HepG2 (cell line): Measurements from ENCODE around the gene MEX3A. TPM values are rescaled to one million over a fixed set of nuclear protein-coding genes. Genes with fewer than 3 reads are reported as not detected.

Source experiments
- HDAC6 ChIP-seq: fragments of 200-600 bp; sonication (generic); IDR thresholded peaks from 2 replicates; pipeline ENCODE4 v1.7.0; 2017; ENCODE audit warnings: mild to moderate bottlenecking, antibody characterized with exemption, low read length, low read depth
- HMGXB4 ChIP-seq, 2 experiments: sonication (generic) in 1 of 2; formaldehyde crosslinking in 1 of 2; IDR thresholded peaks; 2 replicates each; pipeline versions ENCODE4 v1.4.0 to v1.6.1; 2018 to 2020; ENCODE audit warnings: missing genetic modification reagents in 2 of 2, borderline replicate concordance in 1 of 2, low read depth in 1 of 2, mild to moderate bottlenecking in 1 of 2, missing biosample characterization in 1 of 2
- HOXA3 ChIP-seq: sonication (generic); formaldehyde crosslinking; IDR thresholded peaks from 2 replicates; pipeline ENCODE4 v1.5.0; 2020; ENCODE audit warnings: missing genetic modification reagents
- MAFF ChIP-seq: IDR thresholded peaks from 2 replicates; pipeline ENCODE4 v1.6.1; 2011; ENCODE audit warnings: low read depth, low read length, improper control_type of control experiment
- MXD4 ChIP-seq: IDR thresholded peaks from 2 replicates; pipeline ENCODE4 v1.6.1; 2016; ENCODE audit warnings: mild to moderate bottlenecking, missing biosample characterization, missing genetic modification reagents
- TCF7L2 ChIP-seq: IDR thresholded peaks from 2 replicates; pipeline ENCODE4 v1.6.1; 2011; ENCODE audit warnings: mild to moderate bottlenecking, low read depth, low read length, moderate library complexity
- YEATS4 ChIP-seq: sonication (generic); formaldehyde crosslinking; IDR thresholded peaks from 2 replicates; pipeline ENCODE4 v1.4.0; 2020; ENCODE audit warnings: missing genetic modification reagents, borderline replicate concordance
- ZBTB40 ChIP-seq, 2 experiments: fragments of 450-650 bp in 1 of 2; sonication (generic) in 1 of 2; formaldehyde crosslinking in 1 of 2; IDR thresholded peaks; 2 replicates each; pipeline versions ENCODE4 v1.6.1 to v1.8.0; 2016 to 2022; ENCODE audit warnings: antibody characterized with exemption in 1 of 2, mild to moderate bottlenecking in 1 of 2, missing genetic modification reagents in 1 of 2
- ZNF142 ChIP-seq: sonication (generic); formaldehyde crosslinking; IDR thresholded peaks from 2 replicates; pipeline ENCODE4 v1.4.0; 2020; ENCODE audit warnings: missing genetic modification reagents
- ZNF709 ChIP-seq: sonication (generic); formaldehyde crosslinking; IDR thresholded peaks from 2 replicates; pipeline ENCODE4 v1.5.0; 2020; ENCODE audit warnings: mild to moderate bottlenecking, missing genetic modification reagents
- polyA plus RNA-seq, 8 experiments: library from polyadenylated mRNA; depleted of rRNA in 3 of 8; stranded (reverse) in 7 of 8; unstranded in 1 of 8; fragments of >200 nt; fragmentation: Illumina TruSeq in 4 of 8; extraction: Trizol in 4 of 8; gene quantifications; 2 replicates each; pipeline versions ENCODE4 v1.2.1 to v1.2.3, GENCODE V29; 2011 to 2016; ENCODE audit warnings: low read depth in 4 of 8, missing spikeins in 1 of 8, mixed read lengths in 1 of 8; ENCODE audit not compliant: insufficient read depth in 1 of 8
- total RNA-seq, 5 experiments: library from RNA; depleted of rRNA; stranded (reverse); fragments of >200 nt; fragmentation: Illumina TruSeq; extraction: Trizol; gene quantifications; 2 replicates each; pipeline ENCODE4 v1.2.3, GENCODE V29; 2016; ENCODE audit warnings: low read depth in 1 of 5

The MEX3A gene
- total and polyA plus RNA-seq, 2 of the 13 experiments (the other 11 are each of a cell fraction or from before 2014, with no cell fraction given): 7.6 to 9.1 TPM

GRCh38 chr1:156054500-156055280 lies 27.6 kb downstream of the MEX3A start, which contains the start of gene LAMTOR2 (continued):
- TF ChIP-seq MXD4 (CRISPR knock-in tag) (peak; percentile 70), ZBTB40 (IDR thresholded peaks at IDR 0.05) (no peak), ZBTB40 (CRISPR knock-in tag; IDR thresholded peaks at IDR 0.05) (peak; percentile 87; the same call in 1 of the 2 replicates), TCF7L2 (no peak), ZNF709 (CRISPR knock-in tag) (no peak; the same call in 1 of the 2 replicates), HOXA3 (peak; percentile 85), ZNF142 (CRISPR knock-in tag) (no peak; the same call in 1 of the 2 replicates), HMGXB4 (CRISPR knock-in tag; IDR thresholded peaks at IDR 0.05; ENCODE audit: borderline replicate concordance in 1 of 2, low read depth in 1 of 2) (peak; percentile 64 to 71; a peak in 2 of 4 replicates), YEATS4 (CRISPR knock-in tag) (peak; percentile 68; the same call in 1 of the 2 replicates), MAFF (no peak), HDAC6 (no peak)
